OCI-LY7 (cell line): ENCODE measurements around the gene TIGAR. TPM values are rescaled to one million over a fixed set of nuclear protein-coding genes. Genes with fewer than 3 reads are reported as not detected.
A peak's percentile ranks its signal among the peaks of the same experiment; 100 is the strongest.

Experiments
- BruUV-seq: library from RNA; stranded (reverse); fragments of 400-500 nt; replicated peaks from 2 replicates; lab custom pipeline; 2021; lab: Mats Ljungman, UMichigan
- CTCF ChIA-PET: fragments of 300-600 bp; sonication (Branson Sonifier 250); formaldehyde crosslinking; loops from one replicate; lab custom pipeline; 2022; ENCODE audit warnings: antibody characterized with exemption; ENCODE audit not compliant: unreplicated experiment; lab: Charles Lee
- POLR2A ChIA-PET: fragments of 300-600 bp; sonication (Branson Sonifier 250); formaldehyde crosslinking; loops from one replicate; lab custom pipeline; 2022; ENCODE audit warnings: antibody characterized with exemption; lab: Charles Lee
- DNase-seq: peaks from one replicate; pipeline ENCODE4 v3.0.0-alpha.2; 2015; ENCODE audit warnings: low spot score
- H2AFZ ChIP-seq: fragments of 200-600 bp; sonication (generic), shearing (Covaris generic); 2 replicates; pipeline ENCODE4 v1.6.1; 2014; ENCODE audit warnings: mild to moderate bottlenecking, antibody characterized with exemption, low read length, moderate library complexity
- H3K27ac ChIP-seq: fragments of 200-600 bp; sonication (generic); 2 replicates; pipeline ENCODE4 v1.5.1; 2014; ENCODE audit warnings: mixed run types, low read depth, mild to moderate bottlenecking, moderate library complexity, low read length, inconsistent platforms; ENCODE audit not compliant: poor library complexity, severe bottlenecking
- H3K36me3 ChIP-seq: fragments of 200-600 bp; sonication (generic); 2 replicates; pipeline ENCODE4 v1.6.1; 2014; ENCODE audit warnings: mild to moderate bottlenecking, antibody characterized with exemption, low read length, moderate library complexity, mixed read lengths; ENCODE audit not compliant: insufficient read depth
- H3K4me1 ChIP-seq: fragments of 200-600 bp; sonication (generic); 2 replicates; pipeline ENCODE4 v1.5.1; 2014; ENCODE audit warnings: mild to moderate bottlenecking, low read length; ENCODE audit not compliant: insufficient read depth, poor library complexity, severe bottlenecking
- H3K4me2 ChIP-seq: fragments of 200-600 bp; sonication (generic); 2 replicates; pipeline ENCODE4 v1.6.1; 2014; ENCODE audit warnings: mild to moderate bottlenecking, low read length
- H3K4me3 ChIP-seq: fragments of 200-600 bp; sonication (generic); 2 replicates; pipeline ENCODE4 v1.5.1; 2014; ENCODE audit warnings: mild to moderate bottlenecking, low read depth, low read length; ENCODE audit not compliant: poor library complexity, severe bottlenecking
- H3K79me2 ChIP-seq: fragments of 200-600 bp; sonication (generic); 2 replicates; pipeline ENCODE4 v1.6.1; 2016; ENCODE audit warnings: low read depth, mild to moderate bottlenecking, low read length, moderate library complexity, mixed read lengths; ENCODE audit not compliant: insufficient read depth
- H3K9me2 ChIP-seq: fragments of 200-600 bp; sonication (generic); 2 replicates; pipeline ENCODE4 v1.6.1; 2016; ENCODE audit warnings: mild to moderate bottlenecking, low read length, mixed read lengths; ENCODE audit not compliant: insufficient read depth
- H3K9me3 ChIP-seq: fragments of 200-600 bp; sonication (generic); 2 replicates; pipeline ENCODE4 v1.6.1; 2014; ENCODE audit warnings: mild to moderate bottlenecking, mixed run types, low read length, mixed read lengths
- H4K20me1 ChIP-seq: fragments of 200-600 bp; sonication (generic); 2 replicates; pipeline ENCODE4 v1.6.1; 2014; ENCODE audit warnings: mild to moderate bottlenecking, antibody characterized with exemption, low read length, moderate library complexity, mixed read lengths; ENCODE audit not compliant: insufficient read depth
- CTCF ChIP-seq: fragments of 200-600 bp; sonication (generic); conservative IDR thresholded peaks from 2 replicates; pipeline ENCODE4 v1.5.1; 2014; ENCODE audit warnings: mild to moderate bottlenecking, antibody characterized with exemption, low read length, moderate library complexity, mixed read lengths
- EZH2phosphoT487 ChIP-seq: fragments of 200-600 bp; sonication (generic); IDR thresholded peaks from 2 replicates; pipeline ENCODE4 v1.6.1; 2018; ENCODE audit warnings: low read depth, borderline replicate concordance, mild to moderate bottlenecking, mixed run types, antibody characterized with exemption, low read length, moderate library complexity, mixed read lengths
- intact Hi-C: fragments of 100-400 bp; cut with micrococcal nuclease; formaldehyde crosslinking; loops from one replicate; pipeline ENCODE4 v1.10.0; 2022; ENCODE audit not compliant: unreplicated experiment
- total RNA-seq, 2 experiments: library from RNA; depleted of rRNA in 1 of 2; stranded (reverse); fragments of >200 nt in 1 of 2; shearing (Covaris generic) in 1 of 2; gene quantifications; 2 replicates each; pipeline ENCODE4 v1.2.3, GENCODE V29; 2014 to 2022

Gene TIGAR
- total RNA-seq, 2 experiments from 2014 or later, result 8.0 to 24.7 TPM

GRCh38 chr12:4380332-4380731 lies 59.3 kb downstream of the TIGAR start:
- Histone ChIP-seq H3K36me3 (no peaks in the 10 kb centered on the region), H3K27ac (no peak overlapping the region), H3K4me1 (no peaks in the 10 kb centered on the region), H3K79me2 (no peaks in the 10 kb centered on the region), H2AFZ (no peak overlapping the region), H4K20me1 (no peaks in the 10 kb centered on the region), H3K4me2 (no peak overlapping the region), H3K9me2 (no peaks in the 10 kb centered on the region), H3K9me3 (no peaks in the 10 kb centered on the region), H3K4me3 (no peak overlapping the region)
- BruUV-seq, result no TSS peak
- POLR2A ChIA-PET, result interaction anchor here (1.4 kb wide), 1 partner anchor 17 kb away, joined by 3 read pairs; no protein-coding TSS in a partner anchor
- intact Hi-C loops, result no loop called here
- DNase-seq, result no peak
- CTCF ChIA-PET, result interaction anchor here (1.7 kb wide), 1 partner anchor 11 kb away, joined by 4 read pairs; no protein-coding TSS in a partner anchor
- TF ChIP-seq EZH2phosphoT487 (no peak), CTCF (no peak)

- no peak overlapping the region for H2AFZ ChIP-seq
- CTCF ChIA-PET, result no interaction called here
- H3K9me2 ChIP-seq, result no peaks in the 10 kb centered on the region
- no TSS peak for BruUV-seq
- TF ChIP-seq EZH2phosphoT487 (no peak), CTCF (peak; percentile 44)
- DNase-seq, result peak; percentile 24
- intact Hi-C loops, result no loop called here
- POLR2A ChIA-PET, result interaction anchor here (0.6 kb wide), 1 partner anchor 373 kb away, joined by 3 read pairs; no protein-coding TSS in a partner anchor
- no peaks in the 10 kb centered on the region for H3K36me3 ChIP-seq
- no peak overlapping the region for H3K27ac ChIP-seq
- no peaks in the 10 kb centered on the region for H3K9me3 ChIP-seq
- no peaks in the 10 kb centered on the region for H4K20me1 ChIP-seq
- H3K79me2 ChIP-seq, result no peaks in the 10 kb centered on the region
- H3K4me3 ChIP-seq, result no peak overlapping the region
- no peak overlapping the region for H3K4me2 ChIP-seq
- no peaks in the 10 kb centered on the region for H3K4me1 ChIP-seq
Observed at GRCh38 chr12:4383304-4383865, 62.4 kb downstream of the TIGAR start.

DNA sequence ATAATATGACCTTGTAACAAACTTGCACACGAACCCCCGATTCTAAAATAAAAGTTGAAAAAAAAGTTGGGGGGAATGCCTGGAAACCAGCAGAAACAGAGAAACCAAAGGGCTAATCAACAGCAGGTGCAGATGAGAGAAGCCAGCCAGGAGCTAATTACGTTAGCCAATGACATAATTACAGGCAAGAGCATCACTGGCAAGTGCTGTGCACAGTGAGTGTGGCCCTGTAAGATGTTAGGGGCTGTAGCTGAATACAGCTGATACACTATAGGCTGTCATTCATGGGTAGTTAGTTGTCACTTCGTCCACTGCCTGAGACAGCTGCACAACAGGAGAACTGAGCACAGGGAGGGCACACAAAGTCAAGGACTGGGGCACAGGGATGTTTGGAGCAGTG lies 65.8 kb downstream of the TIGAR start:
- intact Hi-C loops, result no loop called here
- H3K36me3 ChIP-seq, result no peaks in the 10 kb centered on the region
- POLR2A ChIA-PET, result interaction anchor here (0.5 kb wide), 1 partner anchor 309 kb away, joined by 3 read pairs; no protein-coding TSS in a partner anchor
- no peaks in the 10 kb centered on the region for H3K79me2 ChIP-seq
- no peak overlapping the region for H3K4me3 ChIP-seq
- no peaks in the 10 kb centered on the region for H3K9me2 ChIP-seq
- no peak overlapping the region for H2AFZ ChIP-seq
- CTCF ChIA-PET, result no interaction called here
- no peak overlapping the region for H3K27ac ChIP-seq
- H4K20me1 ChIP-seq, result no peaks in the 10 kb centered on the region
- H3K4me2 ChIP-seq, result no peak overlapping the region
- no peaks in the 10 kb centered on the region for H3K4me1 ChIP-seq
- no peaks in the 10 kb centered on the region for H3K9me3 ChIP-seq
- BruUV-seq, result no TSS peak
- no peak for DNase-seq
- no peak for TF ChIP-seq CTCF
- TF ChIP-seq EZH2phosphoT487, result no peak
